Breast epithelium (tissue), 3 donors: ENCODE data around the gene CD53.

ENCODE experiments used
- POLR2A ChIP-seq: fragments of 450-650 bp; IDR thresholded peaks from one replicate; pipeline ENCODE4 v1.6.1; 2016; ENCODE audit warnings: antibody characterized with exemption, mild to moderate bottlenecking, moderate library complexity
- POLR2AphosphoS5 ChIP-seq, 3 donors: sonication (generic); formaldehyde crosslinking; IDR thresholded peaks; one replicate each; pipeline ENCODE4 v1.6.1; 2017; ENCODE audit warnings: antibody characterized with exemption in 3 of 3
- TF ChIP-seq, protein P1 (sequence below), 3 donors: fragments of 450-650 bp; IDR thresholded peaks; one replicate each; pipeline ENCODE4 v1.5.1; 2016 to 2017; ENCODE audit warnings: antibody characterized with exemption in 3 of 3, mild to moderate bottlenecking in 3 of 3, moderate library complexity in 3 of 3

DNA sequence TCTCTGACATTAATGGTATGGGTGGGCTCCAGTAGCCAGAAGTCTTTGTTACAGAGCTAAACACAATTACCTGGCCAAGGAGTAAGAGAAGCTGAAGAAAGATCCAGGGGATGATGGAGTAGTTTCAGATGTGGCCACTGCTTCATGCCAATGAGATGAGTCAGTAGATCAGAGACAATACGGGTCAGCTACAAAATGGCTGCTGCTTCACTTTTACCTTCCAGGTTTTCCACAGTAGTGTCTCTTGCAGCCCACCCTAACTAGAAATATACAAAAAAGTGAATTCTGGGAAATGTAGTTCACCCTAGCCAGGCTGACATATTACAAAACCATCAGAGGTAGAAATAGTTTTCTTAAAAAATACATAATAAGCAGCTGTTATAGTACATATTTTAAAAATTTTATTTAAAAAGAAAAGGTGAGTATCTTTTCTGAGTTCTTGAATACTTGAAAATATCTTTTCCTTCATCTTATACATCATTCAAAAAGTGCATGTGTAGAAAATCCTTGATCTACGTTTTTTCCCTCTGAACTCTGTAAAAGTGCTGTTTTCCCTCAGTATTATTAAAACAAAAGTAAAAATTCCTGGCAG is 54.6 kb downstream of the CD53 start:
- TF ChIP-seq, protein P1, sequence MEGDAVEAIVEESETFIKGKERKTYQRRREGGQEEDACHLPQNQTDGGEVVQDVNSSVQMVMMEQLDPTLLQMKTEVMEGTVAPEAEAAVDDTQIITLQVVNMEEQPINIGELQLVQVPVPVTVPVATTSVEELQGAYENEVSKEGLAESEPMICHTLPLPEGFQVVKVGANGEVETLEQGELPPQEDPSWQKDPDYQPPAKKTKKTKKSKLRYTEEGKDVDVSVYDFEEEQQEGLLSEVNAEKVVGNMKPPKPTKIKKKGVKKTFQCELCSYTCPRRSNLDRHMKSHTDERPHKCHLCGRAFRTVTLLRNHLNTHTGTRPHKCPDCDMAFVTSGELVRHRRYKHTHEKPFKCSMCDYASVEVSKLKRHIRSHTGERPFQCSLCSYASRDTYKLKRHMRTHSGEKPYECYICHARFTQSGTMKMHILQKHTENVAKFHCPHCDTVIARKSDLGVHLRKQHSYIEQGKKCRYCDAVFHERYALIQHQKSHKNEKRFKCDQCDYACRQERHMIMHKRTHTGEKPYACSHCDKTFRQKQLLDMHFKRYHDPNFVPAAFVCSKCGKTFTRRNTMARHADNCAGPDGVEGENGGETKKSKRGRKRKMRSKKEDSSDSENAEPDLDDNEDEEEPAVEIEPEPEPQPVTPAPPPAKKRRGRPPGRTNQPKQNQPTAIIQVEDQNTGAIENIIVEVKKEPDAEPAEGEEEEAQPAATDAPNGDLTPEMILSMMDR (IDR thresholded peaks at IDR 0.05): no peak
- TF ChIP-seq POLR2AphosphoS5 (IDR thresholded peaks at IDR 0.05): no peak
- no peak for TF ChIP-seq POLR2A
